Activated CD4-positive, alpha-beta memory T cell treated with anti-CD3 and anti-CD28 coated beads, Interleukin-2, amount 10 ng/mL, durations not matched to agents 7 days and 5 days (primary cell): ENCODE data around the gene B2M. TPM values are rescaled to one million over a fixed set of nuclear protein-coding genes. Genes with fewer than 3 reads are reported as not detected.
"Not testable (repeated sequence)": the region's sequence is repeated elsewhere in the genome, so short reads cannot be mapped to it uniquely, and the experiment has no call there.

Experiments
- CTCF ChIA-PET: fragments of 350-600 bp; sonication (Branson Sonifier 250); formaldehyde crosslinking; loops from one replicate; lab custom pipeline; 2021; ENCODE audit warnings: antibody characterized with exemption, inconsistent platforms; lab: Charles Lee
- POLR2A ChIA-PET: fragments of 350-600 bp; sonication (Branson Sonifier 250); formaldehyde crosslinking; loops from one replicate; lab custom pipeline; 2021; ENCODE audit warnings: antibody characterized with exemption; lab: Charles Lee
- DNase-seq: peaks from one replicate; pipeline ENCODE4 v3.0.0-alpha.2; 2020
- H3K27ac Mint-ChIP-seq: one replicate; pipeline ENCODE4 v1.8.0; 2021; ENCODE audit warnings: mild to moderate bottlenecking, mixed read lengths
- H3K27me3 Mint-ChIP-seq: one replicate; pipeline ENCODE4 v1.8.0; 2021; ENCODE audit warnings: mixed read lengths
- H3K36me3 Mint-ChIP-seq: one replicate; pipeline ENCODE4 v1.8.0; 2021; ENCODE audit warnings: low read depth, mixed read lengths
- H3K4me1 Mint-ChIP-seq: one replicate; pipeline ENCODE4 v1.8.0; 2021; ENCODE audit warnings: mixed read lengths
- H3K4me3 Mint-ChIP-seq: one replicate; pipeline ENCODE4 v1.8.0; 2021; ENCODE audit warnings: mild to moderate bottlenecking, mixed read lengths
- H3K9me3 Mint-ChIP-seq: one replicate; pipeline ENCODE4 v1.8.0; 2021; ENCODE audit warnings: mixed read lengths
- total RNA-seq, 2 experiments: library from RNA; stranded (reverse); gene quantifications; one replicate each; pipeline ENCODE4 v1.2.3, GENCODE V29; 2021

B2M gene
- total RNA-seq, 2 experiments from 2014 or later = 9,723 to 9,975 TPM

DNA sequence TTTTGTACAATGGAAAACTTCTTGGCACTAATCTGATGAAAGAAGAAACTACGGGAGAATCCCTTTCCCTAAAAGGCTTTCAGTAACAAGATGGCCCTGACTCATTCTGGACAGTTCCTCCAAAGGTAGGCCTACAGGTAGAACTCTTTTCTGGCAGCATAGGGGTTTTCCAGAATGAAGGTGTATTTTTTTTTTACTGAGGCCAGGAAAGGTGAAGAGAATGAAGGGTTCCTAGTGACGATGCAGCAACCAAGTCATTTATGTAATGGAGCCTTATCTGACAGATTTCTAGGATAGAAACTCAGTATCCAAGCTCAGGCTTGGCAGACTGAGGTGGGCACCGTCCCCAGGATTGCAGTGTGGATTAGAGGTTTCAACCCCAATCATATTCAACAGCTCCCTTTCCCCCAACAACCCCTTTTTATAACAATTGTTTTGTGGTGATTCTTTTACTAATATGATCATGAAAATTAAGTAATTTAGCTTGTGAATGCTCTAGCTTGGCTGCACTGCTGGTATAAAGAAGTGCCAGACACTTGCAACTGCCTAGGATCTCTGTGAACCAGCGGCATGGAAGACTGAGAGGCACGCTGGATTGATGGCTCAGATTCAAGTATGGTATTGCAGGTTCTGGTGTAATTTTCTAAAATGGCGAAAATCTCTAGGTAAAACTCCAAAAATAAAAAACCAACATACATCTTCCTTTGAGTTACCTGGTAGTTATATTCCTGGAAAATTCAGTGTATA is 16.3 kb downstream of the B2M start:
- POLR2A ChIA-PET = interaction anchor here (1.2 to 37.6 kb wide), 9 partner anchors 2 to 149 kb away, joined by 3 to 4153 read pairs (median 11); partner anchors contain the start of genes B2M, PATL2, SPG11 and TRIM69
- H3K4me1 Mint-ChIP-seq = peaks cover 70% of the 10 kb centered on the region

DNA sequence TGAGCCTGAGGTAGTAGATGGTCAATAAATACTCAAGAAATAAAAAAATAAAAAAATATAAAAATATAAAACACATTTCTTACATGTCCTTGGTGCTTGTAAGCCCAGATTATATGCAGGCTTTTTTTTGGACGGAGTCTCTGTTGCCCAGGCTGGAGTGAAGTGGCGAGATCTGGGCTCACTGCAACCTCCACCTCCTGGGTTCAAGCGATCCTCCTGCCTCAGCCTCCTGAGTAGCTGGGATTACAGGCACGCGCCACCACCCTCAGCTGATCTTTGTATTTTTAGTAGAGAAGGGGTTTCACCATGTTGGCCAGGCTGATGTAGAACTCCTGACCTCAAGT is 16.9 kb downstream of the B2M start:
- ChIA-PET POLR2A (interaction anchor here (1.1 to 37.6 kb wide), 11 partner anchors 1 to 301 kb away, joined by 3 to 4153 read pairs (median 8); partner anchors contain the start of genes B2M, CTDSPL2, PATL2 and SPG11), CTCF (interaction anchor here (0.7 to 15.9 kb wide), 9 partner anchors 10 to 674 kb away, joined by 3 to 399 read pairs (median 5); partner anchors contain the start of genes B2M, PATL2 and SPG11)
- not testable (repeated sequence) for H3K27me3 Mint-ChIP-seq, H3K9me3 Mint-ChIP-seq, DNase-seq
- H3K36me3 Mint-ChIP-seq = peaks cover 57% of the 10 kb centered on the region
- peak overlapping the region; percentile 99 for H3K4me3 Mint-ChIP-seq
- H3K4me1 Mint-ChIP-seq = peaks cover 69% of the 10 kb centered on the region
- H3K27ac Mint-ChIP-seq = peak overlapping the region; percentile 100

More for the DNA sequence above, 16.3 kb downstream of the B2M start:
- H3K4me3 Mint-ChIP-seq = peak overlapping the region; percentile 99
- H3K27ac Mint-ChIP-seq = peak overlapping the region; percentile 100
- no peak for DNase-seq
- peaks cover 57% of the 10 kb centered on the region for H3K36me3 Mint-ChIP-seq
- H3K9me3 Mint-ChIP-seq = no peaks in the 10 kb centered on the region
- no peaks in the 10 kb centered on the region for H3K27me3 Mint-ChIP-seq
- CTCF ChIA-PET = interaction anchor here (1.1 to 15.9 kb wide), 6 partner anchors 10 to 675 kb away, joined by 5 to 399 read pairs (median 26); partner anchors contain the start of genes B2M, PATL2 and SPG11

DNA sequence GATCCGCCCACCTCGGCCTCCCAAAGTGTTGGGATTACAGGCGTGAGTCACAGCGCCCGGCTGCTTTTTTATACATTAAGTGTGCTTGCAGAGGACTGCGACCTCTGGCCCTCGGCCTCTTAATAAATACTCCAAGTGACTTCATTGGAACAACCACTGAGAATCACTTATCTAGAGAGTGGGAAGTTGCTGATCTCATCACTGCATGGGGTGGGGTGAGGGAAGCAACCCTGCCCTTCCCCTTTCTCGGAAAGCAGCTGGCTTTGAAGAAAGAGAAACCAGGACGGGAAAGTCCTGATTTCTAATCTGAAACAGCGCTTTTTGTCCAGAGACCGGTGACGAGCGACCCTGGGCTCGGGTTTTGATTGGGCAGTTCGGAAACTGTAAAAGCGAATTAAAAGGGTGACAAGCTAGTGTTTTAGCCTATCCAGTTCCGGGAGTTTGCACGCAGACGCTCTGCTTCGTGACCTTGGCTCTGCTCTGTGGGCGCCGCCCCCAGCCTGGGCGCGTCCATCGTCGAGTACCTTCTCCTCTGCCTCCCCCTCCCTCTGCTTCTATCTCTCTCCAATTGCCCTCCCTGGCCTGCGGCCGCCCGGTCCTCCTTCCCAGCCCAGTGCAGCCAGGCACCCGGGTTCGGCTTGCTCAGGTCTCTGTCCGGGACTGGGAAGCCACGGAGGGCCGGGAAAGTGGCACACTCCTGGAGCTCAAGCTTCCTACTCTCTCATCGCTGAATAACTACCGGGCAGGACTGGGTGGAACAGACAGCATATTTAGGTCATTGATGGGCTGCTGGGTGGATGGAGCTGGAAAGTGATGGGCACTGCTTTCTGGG is 17.5 kb downstream of the B2M start:
- Mint-ChIP-seq H3K4me1 (peaks cover 69% of the 10 kb centered on the region), H3K9me3 (no peaks in the 10 kb centered on the region), H3K27me3 (no peaks in the 10 kb centered on the region), H3K4me3 (peak overlapping the region; percentile 99), H3K36me3 (peaks cover 60% of the 10 kb centered on the region), H3K27ac (peak overlapping the region; percentile 100)
- POLR2A ChIA-PET = interaction anchor here (0.7 to 37.6 kb wide), 15 partner anchors 1 to 441 kb away, joined by 3 to 4153 read pairs (median 5); partner anchors contain the start of genes B2M, CTDSPL2, GOLM2 and PATL2
- peak; percentile 97 for DNase-seq
- CTCF ChIA-PET = interaction anchor here (0.7 to 15.9 kb wide), 9 partner anchors 9 to 673 kb away, joined by 3 to 399 read pairs (median 5); partner anchors contain the start of genes B2M, PATL2 and SPG11

DNA sequence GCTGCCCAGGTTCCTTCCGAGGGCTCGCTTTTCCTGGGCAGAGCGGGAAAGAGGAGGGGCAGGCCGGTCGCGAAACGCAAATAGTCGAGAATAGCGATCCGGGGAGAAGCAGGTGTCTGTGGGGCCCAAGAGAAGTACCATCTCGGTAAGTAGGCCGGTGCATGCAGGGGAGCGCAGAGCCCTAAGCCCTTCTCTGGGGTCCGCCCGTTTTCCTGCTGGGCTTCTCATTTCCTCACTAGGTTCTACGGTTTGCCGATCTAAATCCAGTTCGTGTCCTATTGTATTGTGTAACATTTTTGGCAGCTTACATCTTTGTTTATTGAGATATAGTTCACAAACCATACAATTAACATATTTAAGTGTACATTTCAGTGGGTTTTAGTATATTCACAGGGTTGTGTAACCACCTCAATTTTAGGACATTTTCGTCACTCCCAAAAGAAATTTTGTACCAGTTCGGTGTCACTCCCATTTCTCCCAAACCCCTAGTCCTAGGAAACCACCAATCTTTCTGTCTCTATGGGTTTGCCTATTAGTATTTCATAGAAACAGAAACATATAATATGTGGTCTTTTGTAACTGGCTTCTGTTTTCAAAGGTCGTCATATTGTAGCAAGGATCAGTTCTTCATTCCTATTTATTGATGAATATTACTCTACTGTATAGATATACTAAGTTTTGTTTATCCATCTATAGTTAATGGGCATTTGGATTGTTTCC is 18.3 kb downstream of the B2M start:
- ChIA-PET POLR2A (interaction anchor here (0.6 to 37.6 kb wide), 19 partner anchors 0 to 442 kb away, joined by 3 to 4153 read pairs (median 5); partner anchors contain the start of genes B2M, CTDSPL2, EIF3J and GOLM2), CTCF (interaction anchor here (0.6 to 15.9 kb wide), 10 partner anchors 8 to 673 kb away, joined by 3 to 399 read pairs (median 4); partner anchors contain the start of genes B2M, PATL2 and SPG11)
- H3K36me3 Mint-ChIP-seq = peaks cover 57% of the 10 kb centered on the region
- peak overlapping the region; percentile 99 for H3K4me3 Mint-ChIP-seq
- no peaks in the 10 kb centered on the region for H3K9me3 Mint-ChIP-seq
- peak; percentile 52 for DNase-seq
- peaks cover 68% of the 10 kb centered on the region for H3K4me1 Mint-ChIP-seq
- H3K27me3 Mint-ChIP-seq = no peaks in the 10 kb centered on the region
- H3K27ac Mint-ChIP-seq = peak overlapping the region; percentile 100

DNA sequence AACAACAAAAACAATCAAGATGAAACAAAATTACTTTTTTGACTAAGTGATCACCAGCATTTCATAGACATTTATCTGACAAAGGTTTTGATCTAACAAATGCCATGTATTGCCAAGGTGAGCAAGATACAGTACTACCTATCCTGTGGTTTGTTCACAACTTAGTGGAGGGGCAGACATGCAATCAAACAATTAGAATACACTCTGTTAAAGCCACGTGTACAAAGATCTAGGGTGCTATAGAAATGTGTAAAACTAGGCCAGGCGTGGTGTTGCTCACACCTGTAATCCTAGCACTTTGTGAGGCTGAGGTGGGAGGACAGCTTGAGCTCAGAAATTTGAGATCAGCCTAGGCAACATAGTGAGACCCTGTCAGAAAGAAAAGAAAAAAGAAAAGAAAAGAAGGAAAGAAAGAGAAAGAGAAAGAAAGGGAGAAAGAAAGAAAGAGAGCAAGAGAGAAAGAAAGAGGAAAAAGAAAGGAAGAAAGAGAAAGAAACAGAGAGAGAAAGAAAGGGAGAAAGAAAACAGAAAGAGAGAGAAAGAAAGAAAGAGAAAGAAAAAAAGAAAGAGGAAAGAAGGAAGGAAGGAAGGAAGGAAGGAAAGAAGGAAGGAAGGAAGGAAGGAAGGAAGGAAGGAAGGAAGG is 23.6 kb downstream of the B2M start:
- POLR2A ChIA-PET = interaction anchor here (0.6 to 37.6 kb wide), 12 partner anchors 18 to 197 kb away, joined by 3 to 4153 read pairs (median 9); partner anchors contain the start of genes B2M, EIF3J, PATL2 and SPG11
- Mint-ChIP-seq H3K27me3 (no peaks in the 10 kb centered on the region), H3K36me3 (peaks cover 36% of the 10 kb centered on the region), H3K27ac (peak overlapping the region; percentile 95), H3K9me3 (no peaks in the 10 kb centered on the region), H3K4me1 (peaks cover 74% of the 10 kb centered on the region), H3K4me3 (peak overlapping the region; percentile 79)
- no peak for DNase-seq
- CTCF ChIA-PET = interaction anchor here (0.7 to 15.9 kb wide), 9 partner anchors 9 to 189 kb away, joined by 3 to 399 read pairs (median 39); partner anchors contain the start of genes B2M, PATL2 and SPG11

DNA sequence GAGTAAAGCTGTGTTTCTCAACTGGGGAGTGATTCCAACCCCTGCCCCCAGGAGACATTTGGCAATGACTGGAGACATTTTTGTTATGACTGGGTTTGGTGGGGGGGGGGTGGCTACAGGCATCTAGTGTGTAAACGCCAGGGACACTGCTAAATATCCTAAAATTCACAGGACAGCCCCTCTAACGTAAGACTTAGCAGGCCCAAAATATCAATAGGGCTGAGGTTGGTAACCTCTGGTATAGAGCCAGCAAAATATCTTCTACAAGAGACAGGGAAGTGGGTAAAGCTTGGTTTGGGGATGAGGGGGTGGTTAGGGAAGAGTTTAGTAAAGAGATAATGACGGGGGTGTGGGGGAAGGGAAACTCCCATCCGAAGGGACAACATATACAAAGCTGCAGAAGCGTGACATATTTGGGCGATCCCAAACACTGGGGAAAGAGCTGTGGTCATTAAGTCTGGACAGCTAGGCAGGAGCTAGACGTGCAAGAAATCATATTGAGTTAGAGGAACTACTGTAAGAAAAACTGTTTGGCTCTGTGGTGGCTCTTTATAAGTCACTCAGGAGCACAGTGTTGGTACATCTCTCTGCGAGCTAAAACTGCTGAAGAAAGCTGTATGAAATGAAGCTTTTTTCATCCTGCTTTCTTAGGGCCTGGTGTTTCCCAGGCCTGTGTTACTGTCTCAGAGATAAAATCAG is 24.3 kb downstream of the B2M start:
- DNase-seq = peak; percentile 67
- Mint-ChIP-seq H3K36me3 (peaks cover 36% of the 10 kb centered on the region), H3K27me3 (no peaks in the 10 kb centered on the region), H3K9me3 (no peaks in the 10 kb centered on the region), H3K4me1 (peaks cover 74% of the 10 kb centered on the region), H3K4me3 (peak overlapping the region; percentile 79), H3K27ac (peak overlapping the region; percentile 95)
- ChIA-PET CTCF (interaction anchor here (0.7 to 15.9 kb wide), 18 partner anchors 9 to 193 kb away, joined by 3 to 399 read pairs (median 4); partner anchors contain the start of genes B2M, PATL2 and SPG11), POLR2A (interaction anchor here (0.6 to 37.6 kb wide), 20 partner anchors 12 to 935 kb away, joined by 3 to 4153 read pairs (median 6); partner anchors contain the start of genes B2M, CTDSPL2, EIF3J and HYPK)

DNA sequence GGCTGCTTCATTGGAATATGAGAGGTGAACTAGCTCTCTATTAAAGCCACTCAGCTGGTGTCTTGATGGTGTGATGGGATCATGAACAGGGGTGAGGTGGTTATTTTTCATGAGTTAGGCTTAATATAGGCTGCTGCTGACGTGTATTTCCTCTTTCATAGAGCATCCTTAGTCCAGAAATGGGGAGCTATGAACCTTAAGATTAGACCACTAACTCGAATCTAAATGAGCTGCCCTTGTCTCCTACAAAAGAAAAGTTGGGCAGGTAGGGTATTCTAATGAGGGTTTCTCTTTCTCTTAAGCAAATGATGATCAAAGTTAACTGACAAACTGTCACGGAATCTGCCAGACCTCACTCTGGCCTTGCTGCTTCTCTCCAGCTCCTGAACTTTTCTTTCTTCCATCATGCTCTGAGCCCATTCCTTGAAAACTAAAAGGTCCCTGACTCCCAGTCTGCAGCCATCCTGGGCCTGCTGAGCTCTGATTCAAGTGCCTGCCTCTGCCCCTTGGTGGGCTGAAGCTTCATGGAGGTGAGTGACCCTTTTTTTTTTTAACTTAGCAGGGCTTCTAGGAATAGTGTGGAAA is 25.0 kb downstream of the B2M start, which contains the start of gene TRIM69:
Gene TRIM69, plus strand, starts transcription at position 348 of the 585 bp plus-strand sequence. Its CDS starts 177 bp downstream, at position 525.
- no peak for DNase-seq
- Mint-ChIP-seq H3K4me3 (peak within 1 kb of the TSS; percentile 79), H3K27ac (peak within 1 kb of the TSS; percentile 95), H3K36me3 (peaks cover 31% of the 10 kb centered on the region), H3K9me3 (no peaks in the 10 kb centered on the region), H3K27me3 (no peaks in the 10 kb centered on the region), H3K4me1 (peaks cover 71% of the 10 kb centered on the region)
- ChIA-PET POLR2A (interaction anchor here (0.6 to 37.6 kb wide), 23 partner anchors 12 to 936 kb away, joined by 3 to 4153 read pairs (median 6); partner anchors contain the start of genes B2M, CTDSPL2, EIF3J and HYPK), CTCF (interaction anchor here (0.8 to 15.9 kb wide), 19 partner anchors 10 to 382 kb away, joined by 3 to 399 read pairs (median 4); partner anchors contain the start of genes B2M, PATL2 and SPG11)

DNA sequence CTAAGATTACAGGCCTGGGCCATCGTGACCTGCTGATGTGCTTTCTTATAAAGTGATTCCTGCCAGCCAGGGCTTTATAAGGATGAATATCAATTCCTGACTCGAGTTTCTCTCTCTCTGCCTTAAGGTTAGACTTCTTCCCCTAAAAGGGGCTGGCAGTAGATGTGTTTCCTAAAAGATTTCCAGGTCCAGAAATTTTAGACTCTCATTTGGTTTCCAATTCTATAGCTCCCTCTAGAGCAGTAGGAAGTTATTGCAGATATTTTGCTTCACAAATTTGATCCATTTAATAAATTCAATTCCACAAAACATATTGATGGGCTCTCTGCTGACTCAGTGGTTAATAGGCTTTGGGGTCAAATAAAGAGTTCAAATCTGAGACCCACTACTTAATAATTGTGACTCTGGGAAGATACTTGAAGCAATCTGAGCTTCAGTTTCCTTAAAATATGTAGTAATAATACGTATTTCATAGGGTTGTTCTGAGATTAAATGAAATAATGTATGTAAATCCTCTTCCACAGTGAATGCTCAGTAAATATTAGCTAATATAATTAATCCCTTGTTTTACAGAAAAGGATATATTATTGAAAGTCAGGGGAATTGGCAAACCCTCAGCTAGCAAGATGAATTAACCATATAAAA is 27.1 kb downstream of the B2M start:
- peaks cover 55% of the 10 kb centered on the region for H3K4me1 Mint-ChIP-seq
- no peaks in the 10 kb centered on the region for H3K27me3 Mint-ChIP-seq
- peak overlapping the region; percentile 51 for H3K4me3 Mint-ChIP-seq

DNA sequence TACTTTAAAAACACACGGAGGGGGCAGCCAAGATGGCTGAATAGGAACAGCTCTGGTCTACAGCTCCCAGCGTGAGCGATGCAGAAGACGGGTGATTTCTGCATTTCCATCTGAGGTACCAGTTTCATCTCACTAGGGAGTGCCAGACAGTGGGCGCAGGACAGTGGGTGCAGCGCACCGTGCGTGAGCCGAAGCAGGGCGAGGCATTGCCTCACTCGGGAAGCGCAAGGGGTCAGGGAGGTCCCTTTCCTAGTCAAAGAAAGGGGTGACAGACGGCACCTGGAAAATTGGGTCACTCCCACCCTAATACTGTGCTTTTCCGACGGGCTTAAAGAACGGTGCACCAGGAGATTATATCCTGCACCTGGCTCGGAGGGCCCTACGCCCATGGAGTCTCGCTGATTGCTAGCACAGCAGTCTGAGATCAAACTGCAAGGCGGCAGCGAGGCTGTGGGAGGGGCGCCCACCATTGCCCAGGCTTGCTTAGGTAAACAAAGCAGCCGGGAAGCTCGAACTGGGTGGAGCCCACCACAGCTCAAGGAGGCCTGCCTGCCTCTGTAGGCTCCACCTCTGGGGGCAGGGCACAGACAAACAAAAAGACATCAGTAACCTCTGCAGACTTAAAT is 28.0 kb downstream of the B2M start:
- ChIA-PET POLR2A (interaction anchor here (0.7 to 37.6 kb wide), 7 partner anchors 17 to 160 kb away, joined by 3 to 4153 read pairs (median 3); partner anchors contain the start of genes B2M, PATL2 and SPG11), CTCF (interaction anchor here (0.6 to 15.9 kb wide), 15 partner anchors 11 to 439 kb away, joined by 3 to 399 read pairs (median 7); partner anchors contain the start of genes B2M, PATL2 and SPG11)
- Mint-ChIP-seq H3K4me1 (peaks cover 48% of the 10 kb centered on the region), H3K36me3 (peaks cover 17% of the 10 kb centered on the region)
- H3K4me3 Mint-ChIP-seq, H3K9me3 Mint-ChIP-seq, H3K27ac Mint-ChIP-seq, H3K27me3 Mint-ChIP-seq, DNase-seq: not testable (repeated sequence)

More for the DNA sequence above, 27.1 kb downstream of the B2M start:
- Mint-ChIP-seq H3K27ac (peak overlapping the region; percentile 78), H3K9me3 (peaks cover 3% of the 10 kb centered on the region), H3K36me3 (peaks cover 21% of the 10 kb centered on the region)
- ChIA-PET POLR2A (interaction anchor here (0.7 to 37.6 kb wide), 10 partner anchors 18 to 159 kb away, joined by 3 to 4153 read pairs (median 4); partner anchors contain the start of genes B2M, PATL2 and SPG11), CTCF (interaction anchor here (0.6 to 15.9 kb wide), 24 partner anchors 9 to 439 kb away, joined by 3 to 399 read pairs (median 6); partner anchors contain the start of genes B2M, PATL2 and SPG11)
- no peak for DNase-seq
